HepG2 (cell line): Measurements from ENCODE around the gene EXOSC6. TPM values are rescaled to one million over a fixed set of nuclear protein-coding genes. Genes with fewer than 3 reads are reported as not detected.
A peak's percentile ranks its signal among the peaks of the same experiment; 100 is the strongest.

Source experiments
- AGO1 ChIP-seq: fragments of 200-400 bp; formaldehyde crosslinking; IDR thresholded peaks from 2 replicates; pipeline ENCODE4 v1.6.1; 2017; ENCODE audit warnings: mild to moderate bottlenecking, low read depth, low read length, moderate library complexity; ENCODE audit not compliant: poor library complexity, severe bottlenecking
- BATF2 ChIP-seq: sonication (generic); formaldehyde crosslinking; IDR thresholded peaks from 2 replicates; pipeline ENCODE4 v1.8.0; 2022; ENCODE audit warnings: mild to moderate bottlenecking, missing genetic modification reagents, moderate library complexity
- CEBPZ ChIP-seq: IDR thresholded peaks from 2 replicates; pipeline ENCODE4 v1.6.1; 2012; ENCODE audit warnings: low read length, improper control_type of control experiment
- GATA4 ChIP-seq: sonication (generic); IDR thresholded peaks from 2 replicates; pipeline ENCODE4 v1.6.1; 2016; ENCODE audit warnings: antibody characterized with exemption, low read depth, borderline replicate concordance
- GFI1 ChIP-seq: sonication (generic); formaldehyde crosslinking; IDR thresholded peaks from 2 replicates; pipeline ENCODE4 v1.5.0; 2020; ENCODE audit warnings: missing genetic modification reagents, mild to moderate bottlenecking, borderline replicate concordance
- HMG20B ChIP-seq: conservative IDR thresholded peaks from 2 replicates; pipeline ENCODE4 v1.6.1; 2016; ENCODE audit warnings: missing genetic modification reagents, missing compliant biosample characterization
- MAFG ChIP-seq: sonication (generic); formaldehyde crosslinking; IDR thresholded peaks from 2 replicates; pipeline ENCODE4 v1.5.1; 2020; ENCODE audit warnings: mild to moderate bottlenecking, missing genetic modification reagents
- NONO ChIP-seq, 2 experiments: fragments of 450-650 bp in 1 of 2; sonication (generic) in 1 of 2; formaldehyde crosslinking in 1 of 2; IDR thresholded peaks in 1 of 2; conservative IDR thresholded peaks in 1 of 2; 2 replicates each; pipeline versions ENCODE4 v1.6.1 to v1.8.0; 2017 to 2022; ENCODE audit warnings: mild to moderate bottlenecking in 1 of 2, missing genetic modification reagents in 1 of 2, moderate library complexity in 1 of 2
- SRSF1 ChIP-seq: fragments of 200-400 bp; formaldehyde crosslinking; optimal IDR thresholded peaks from 2 replicates; pipeline ENCODE3; 2017; ENCODE audit warnings: mild to moderate bottlenecking, low read depth, low read length, moderate library complexity
- TEAD3 ChIP-seq: optimal IDR thresholded peaks from 2 replicates; pipeline ENCODE3; 2016; ENCODE audit warnings: borderline replicate concordance
- TMF1 ChIP-seq: sonication (generic); formaldehyde crosslinking; IDR thresholded peaks from 2 replicates; pipeline ENCODE4 v1.8.1; 2022; ENCODE audit warnings: low read depth, missing genetic modification reagents
- U2AF1 ChIP-seq: fragments of 200-400 bp; formaldehyde crosslinking; optimal IDR thresholded peaks from 2 replicates; pipeline ENCODE3; 2017; ENCODE audit warnings: mild to moderate bottlenecking, low read depth, low read length
- ZBTB1 ChIP-seq: sonication (generic); formaldehyde crosslinking; IDR thresholded peaks from 2 replicates; pipeline ENCODE4 v1.4.0; 2020; ENCODE audit warnings: missing genetic modification reagents, borderline replicate concordance
- ZBTB25 ChIP-seq: IDR thresholded peaks from 2 replicates; pipeline ENCODE4 v1.6.1; 2018; ENCODE audit warnings: missing genetic modification reagents
- ZNF253 ChIP-seq: sonication (generic); formaldehyde crosslinking; IDR thresholded peaks from 2 replicates; pipeline ENCODE4 v1.8.0; 2022; ENCODE audit warnings: mild to moderate bottlenecking, missing genetic modification reagents, borderline replicate concordance
- ZNF362 ChIP-seq: sonication (generic); formaldehyde crosslinking; IDR thresholded peaks from 2 replicates; pipeline ENCODE4 v1.4.0; 2020; ENCODE audit warnings: missing genetic modification reagents, mild to moderate bottlenecking, borderline replicate concordance
- ZNF550 ChIP-seq: sonication (generic); formaldehyde crosslinking; IDR thresholded peaks from 2 replicates; pipeline ENCODE4 v1.4.0; 2020; ENCODE audit warnings: mild to moderate bottlenecking, missing genetic modification reagents, borderline replicate concordance
- ZNF605 ChIP-seq: sonication (generic); formaldehyde crosslinking; IDR thresholded peaks from 2 replicates; pipeline ENCODE4 v1.8.0; 2022; ENCODE audit warnings: mild to moderate bottlenecking, missing genetic modification reagents
- ZNF740 ChIP-seq: sonication (generic); formaldehyde crosslinking; IDR thresholded peaks from 2 replicates; pipeline ENCODE4 v1.4.0; 2020; ENCODE audit warnings: missing genetic modification reagents
- ZNF746 ChIP-seq: sonication (generic); formaldehyde crosslinking; IDR thresholded peaks from 2 replicates; pipeline ENCODE4 v1.8.0; 2022; ENCODE audit warnings: mild to moderate bottlenecking, missing genetic modification reagents
- ZNF775 ChIP-seq: sonication (generic); formaldehyde crosslinking; IDR thresholded peaks from 2 replicates; pipeline ENCODE4 v1.4.0; 2020; ENCODE audit warnings: missing genetic modification reagents, mild to moderate bottlenecking, moderate library complexity, borderline replicate concordance
- ZNF878 ChIP-seq: sonication (generic); formaldehyde crosslinking; IDR thresholded peaks from 2 replicates; pipeline ENCODE4 v1.8.1; 2023; ENCODE audit warnings: mild to moderate bottlenecking, missing genetic modification reagents, moderate library complexity
- polyA plus RNA-seq, 8 experiments: library from polyadenylated mRNA; depleted of rRNA in 3 of 8; stranded (reverse) in 7 of 8; unstranded in 1 of 8; fragments of >200 nt; fragmentation: Illumina TruSeq in 4 of 8; extraction: Trizol in 4 of 8; gene quantifications; 2 replicates each; pipeline versions ENCODE4 v1.2.1 to v1.2.3, GENCODE V29; 2011 to 2016; ENCODE audit warnings: low read depth in 4 of 8, missing spikeins in 1 of 8, mixed read lengths in 1 of 8; ENCODE audit not compliant: insufficient read depth in 1 of 8
- total RNA-seq, 5 experiments: library from RNA; depleted of rRNA; stranded (reverse); fragments of >200 nt; fragmentation: Illumina TruSeq; extraction: Trizol; gene quantifications; 2 replicates each; pipeline ENCODE4 v1.2.3, GENCODE V29; 2016; ENCODE audit warnings: low read depth in 1 of 5

EXOSC6 gene
- total and polyA plus RNA-seq, 2 of the 13 experiments (the other 11 are each of a cell fraction or from before 2014, with no cell fraction given), result 13.1 to 39.9 TPM

GRCh38 chr16:70289229-70290094 is 37.7 kb upstream of the EXOSC6 start, which contains the start of gene AARS1 (continued):
- TF ChIP-seq CEBPZ, result peak; percentile 41; the same call in 1 of the 2 replicates
- peak; percentile 67; the same call in 1 of the 2 replicates for TF ChIP-seq ZNF746 (CRISPR knock-in tag)
- peak; percentile 85; the same call in 1 of the 2 replicates for TF ChIP-seq ZNF253 (CRISPR knock-in tag)
- peak; percentile 69; the same call in 1 of the 2 replicates for TF ChIP-seq GATA4
- no peak for TF ChIP-seq AGO1
- no peak for TF ChIP-seq GFI1 (CRISPR knock-in tag)
- no peak for TF ChIP-seq ZNF550 (CRISPR knock-in tag)
- TF ChIP-seq U2AF1, result no peak
- peak; percentile 35; the same call in 1 of the 2 replicates for TF ChIP-seq ZNF362 (CRISPR knock-in tag)
- peak; percentile 94 for TF ChIP-seq ZNF605 (CRISPR knock-in tag)
- TF ChIP-seq MAFG (CRISPR knock-in tag), result no peak
- TF ChIP-seq ZNF775 (CRISPR knock-in tag), result peak; percentile 29; the same call in 1 of the 2 replicates
- TF ChIP-seq SRSF1, result peak; percentile 99
- TF ChIP-seq HMG20B (CRISPR knock-in tag), result no peak
- no peak for TF ChIP-seq ZBTB1 (CRISPR knock-in tag)
- TF ChIP-seq NONO (IDR thresholded peaks at IDR 0.05), result no peak
- TF ChIP-seq NONO (CRISPR knock-in tag; conservative IDR thresholded peaks at IDR 0.05), result peak; percentile 71
- TF ChIP-seq TEAD3 (CRISPR knock-in tag), result peak; percentile 60
- no peak for TF ChIP-seq ZNF740 (CRISPR knock-in tag)
- TF ChIP-seq ZBTB25, result peak; percentile 70
- no peak for TF ChIP-seq TMF1 (CRISPR knock-in tag)
- TF ChIP-seq BATF2, result peak; percentile 16; the same call in 1 of the 2 replicates
- TF ChIP-seq ZNF878, result no peak
